Endodermal cell (in vitro differentiated cells): ENCODE data around the gene RAPGEF4. TPM values are rescaled to one million over a fixed set of nuclear protein-coding genes. Genes with fewer than 3 reads are reported as not detected.

Experiments used
- DNase-seq: peaks from one replicate; pipeline ENCODE4 v3.0.0-alpha.2; 2017
- H3K27ac ChIP-seq: 2 replicates; pipeline ENCODE4 v1.5.1; 2013; ENCODE audit warnings: mild to moderate bottlenecking, low read depth, low read length, moderate library complexity
- H3K27me3 ChIP-seq: 2 replicates; pipeline ENCODE4 v1.6.1; 2013; ENCODE audit warnings: mild to moderate bottlenecking, low read length, moderate library complexity; ENCODE audit not compliant: insufficient read depth, control insufficient read depth, poor library complexity, severe bottlenecking
- H3K36me3 ChIP-seq: 2 replicates; pipeline ENCODE4 v1.7.0; 2013; ENCODE audit warnings: mild to moderate bottlenecking, low read length, moderate library complexity; ENCODE audit not compliant: control insufficient read depth, insufficient read depth
- H3K4me1 ChIP-seq: one replicate; pipeline ENCODE4 v1.7.0; 2013; ENCODE audit warnings: low read length; ENCODE audit not compliant: control insufficient read depth, insufficient read depth
- H3K4me3 ChIP-seq: 2 replicates; pipeline ENCODE4 v1.5.1; 2013; ENCODE audit warnings: mild to moderate bottlenecking, low read length, moderate library complexity
- H3K9ac ChIP-seq: 2 replicates; pipeline ENCODE4 v1.6.1; 2013; ENCODE audit warnings: mild to moderate bottlenecking, low read length, moderate library complexity; ENCODE audit not compliant: poor library complexity, severe bottlenecking; ENCODE audit errors: extremely low read depth
- H3K9me3 ChIP-seq: 2 replicates; pipeline ENCODE4 v1.6.1; 2013; ENCODE audit warnings: mild to moderate bottlenecking, low read length, moderate library complexity; ENCODE audit not compliant: control insufficient read depth
- H3K27ac Mint-ChIP-seq: 2 replicates; pipeline ENCODE4 v1.8.0; 2020; ENCODE audit warnings: mixed read lengths
- H3K27me3 Mint-ChIP-seq: 2 replicates; pipeline ENCODE4 v1.8.0; 2021; ENCODE audit warnings: mild to moderate bottlenecking, mixed read lengths; ENCODE audit not compliant: insufficient read depth
- H3K36me3 Mint-ChIP-seq: 2 replicates; pipeline ENCODE4 v1.8.0; 2020; ENCODE audit warnings: low read depth, mixed read lengths
- H3K4me1 Mint-ChIP-seq: 2 replicates; pipeline ENCODE4 v1.8.0; 2020; ENCODE audit warnings: mixed read lengths
- H3K4me3 Mint-ChIP-seq: 2 replicates; pipeline ENCODE4 v1.8.0; 2020; ENCODE audit warnings: mild to moderate bottlenecking, moderate library complexity, mixed read lengths
- H3K9me3 Mint-ChIP-seq: 2 replicates; pipeline ENCODE4 v1.8.0; 2020; ENCODE audit warnings: mild to moderate bottlenecking, mixed read lengths
- WGBS, 2 experiments: methylation state at CpG; one replicate each; pipeline versions ENCODE4 v1.1.5 to v1.1.7; 2013; ENCODE audit warnings: missing lambda C conversion rate in 2 of 2, mixed read lengths in 1 of 2; ENCODE audit not compliant: insufficient coverage in 1 of 2, insufficient read length in 1 of 2; 5-methylcytosine and 5-hydroxymethylcytosine counted together
- total RNA-seq, 2 donors: library from RNA; stranded (reverse); fragmentation: NEBNext Ultra II Directional in 1 of 2; extraction: Animal tissue kit (Norgen Biotek cat#: 25700) in 1 of 2; gene quantifications; 2 replicates in 1 of 2; 3 replicates in 1 of 2; pipeline ENCODE4 v1.2.1, GENCODE V29; 2021
- TF ChIP-seq, protein P1 (sequence below): fragments of 200-600 bp; sonication (generic); conservative IDR thresholded peaks from 2 replicates; pipeline ENCODE4 v1.5.0; 2021; ENCODE audit warnings: antibody characterized with exemption, mild to moderate bottlenecking

Gene RAPGEF4
- total RNA-seq, 2 donors from 2014 or later, result 0.77 to 0.88 TPM

DNA sequence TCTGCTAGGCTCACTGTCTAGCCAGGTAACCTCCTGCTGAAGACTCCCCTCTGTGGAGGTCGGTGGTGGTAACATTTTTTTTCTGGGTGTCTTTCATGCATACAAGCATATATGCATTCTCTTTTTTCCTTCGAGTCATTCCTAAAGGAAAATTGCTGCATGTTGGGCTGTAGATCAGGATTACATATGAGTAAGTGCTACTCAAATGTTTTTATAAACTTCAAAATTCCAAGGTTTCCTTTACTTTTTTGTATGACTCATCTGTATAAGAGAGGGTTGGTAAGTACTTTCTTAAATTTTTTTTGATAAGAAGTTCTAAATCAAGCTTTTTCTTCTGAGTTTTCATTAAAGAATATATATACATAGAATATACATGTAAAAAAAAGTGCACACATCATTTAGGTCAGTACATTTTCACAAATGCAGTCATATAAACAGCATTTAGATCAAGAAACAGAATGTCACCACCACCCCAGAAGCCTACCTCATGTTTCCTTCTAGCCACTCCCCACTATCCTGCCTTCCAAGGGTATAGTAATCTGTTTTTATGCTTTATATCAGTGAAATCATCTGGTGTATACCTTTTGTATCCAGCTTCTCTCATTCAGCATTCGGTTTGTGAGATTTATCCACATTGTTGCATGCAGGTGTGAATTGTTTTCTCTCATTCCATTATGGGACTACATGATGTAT lies 212.0 kb downstream of the RAPGEF4 start:
- Mint-ChIP-seq H3K27ac (no peak overlapping the region), H3K36me3 (no peaks in the 10 kb centered on the region), H3K4me1 (peaks cover 3% of the 10 kb centered on the region), H3K4me3 (no peak overlapping the region), H3K9me3 (no peaks in the 10 kb centered on the region), H3K27me3 (no peaks in the 10 kb centered on the region)
- WGBS, 2 experiments, result 79 to 80% methylated on average over 2 of the region's 3 CpGs
- Histone ChIP-seq H3K27ac (no peak overlapping the region), H3K9me3 (no peaks in the 10 kb centered on the region), H3K27me3 (no peaks in the 10 kb centered on the region), H3K4me3 (no peak overlapping the region), H3K9ac (no peak overlapping the region), H3K36me3 (no peaks in the 10 kb centered on the region), H3K4me1 (no peaks in the 10 kb centered on the region)
- no peak for DNase-seq
- TF ChIP-seq, protein P1, sequence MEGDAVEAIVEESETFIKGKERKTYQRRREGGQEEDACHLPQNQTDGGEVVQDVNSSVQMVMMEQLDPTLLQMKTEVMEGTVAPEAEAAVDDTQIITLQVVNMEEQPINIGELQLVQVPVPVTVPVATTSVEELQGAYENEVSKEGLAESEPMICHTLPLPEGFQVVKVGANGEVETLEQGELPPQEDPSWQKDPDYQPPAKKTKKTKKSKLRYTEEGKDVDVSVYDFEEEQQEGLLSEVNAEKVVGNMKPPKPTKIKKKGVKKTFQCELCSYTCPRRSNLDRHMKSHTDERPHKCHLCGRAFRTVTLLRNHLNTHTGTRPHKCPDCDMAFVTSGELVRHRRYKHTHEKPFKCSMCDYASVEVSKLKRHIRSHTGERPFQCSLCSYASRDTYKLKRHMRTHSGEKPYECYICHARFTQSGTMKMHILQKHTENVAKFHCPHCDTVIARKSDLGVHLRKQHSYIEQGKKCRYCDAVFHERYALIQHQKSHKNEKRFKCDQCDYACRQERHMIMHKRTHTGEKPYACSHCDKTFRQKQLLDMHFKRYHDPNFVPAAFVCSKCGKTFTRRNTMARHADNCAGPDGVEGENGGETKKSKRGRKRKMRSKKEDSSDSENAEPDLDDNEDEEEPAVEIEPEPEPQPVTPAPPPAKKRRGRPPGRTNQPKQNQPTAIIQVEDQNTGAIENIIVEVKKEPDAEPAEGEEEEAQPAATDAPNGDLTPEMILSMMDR, result no peak

DNA sequence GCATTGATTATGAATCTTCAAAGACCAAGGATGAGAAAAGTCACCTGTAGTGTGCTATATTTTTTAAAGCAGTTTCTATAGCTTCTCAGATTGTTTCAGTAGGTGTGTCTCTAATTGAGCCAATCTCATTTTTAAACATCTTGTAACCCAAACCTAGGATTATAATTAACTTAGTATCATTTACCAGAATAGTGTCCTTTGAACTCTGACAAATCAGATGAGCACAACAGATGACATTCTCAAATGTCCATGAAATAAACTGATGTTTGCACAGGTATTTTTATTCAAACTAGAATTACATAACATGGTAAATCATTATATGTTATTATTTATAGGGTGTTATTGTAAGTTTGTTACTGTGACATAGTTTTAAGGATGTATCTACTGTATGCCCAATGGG lies 213.9 kb downstream of the RAPGEF4 start:
- TF ChIP-seq, protein P1, result no peak
- H3K9me3 ChIP-seq, result no peaks in the 10 kb centered on the region

DNA sequence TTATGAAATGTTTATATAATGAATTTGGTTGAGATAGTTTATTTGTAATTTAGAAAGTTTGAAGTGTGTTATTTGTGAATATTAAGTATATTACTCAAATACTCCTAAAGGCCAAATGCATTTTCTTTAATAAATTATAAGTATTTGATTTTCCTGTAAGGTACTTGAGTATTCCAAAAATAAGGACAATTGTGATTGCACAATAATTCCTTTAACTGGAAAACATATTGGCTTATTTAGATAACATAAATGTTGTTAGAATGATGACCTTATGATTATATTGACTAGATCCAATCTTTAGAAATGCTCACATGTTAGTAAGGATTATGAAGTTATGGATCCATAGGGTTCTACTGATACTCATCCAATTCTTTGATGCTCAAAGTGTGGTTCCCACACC lies 214.9 kb downstream of the RAPGEF4 start:
- no peaks in the 10 kb centered on the region for H3K36me3 ChIP-seq
- Mint-ChIP-seq H3K36me3 (no peaks in the 10 kb centered on the region), H3K27ac (no peak overlapping the region), H3K4me3 (no peak overlapping the region), H3K9me3 (no peaks in the 10 kb centered on the region), H3K4me1 (no peaks in the 10 kb centered on the region), H3K27me3 (no peaks in the 10 kb centered on the region)
- TF ChIP-seq, protein P1, result no peak
- no peaks in the 10 kb centered on the region for H3K27me3 ChIP-seq
- no peak overlapping the region for H3K9ac ChIP-seq
- H3K27ac ChIP-seq, result no peak overlapping the region
- no peaks in the 10 kb centered on the region for H3K9me3 ChIP-seq
- no peak overlapping the region for H3K4me3 ChIP-seq
- no peaks in the 10 kb centered on the region for H3K4me1 ChIP-seq
- no peak for DNase-seq

More for the DNA sequence above, 213.9 kb downstream of the RAPGEF4 start:
- H3K27ac Mint-ChIP-seq, result no peak overlapping the region
- no peaks in the 10 kb centered on the region for H3K27me3 ChIP-seq
- no peaks in the 10 kb centered on the region for H3K4me1 Mint-ChIP-seq
- H3K4me3 ChIP-seq, result no peak overlapping the region
- H3K4me1 ChIP-seq, result no peaks in the 10 kb centered on the region
- H3K36me3 ChIP-seq, result no peaks in the 10 kb centered on the region
- H3K27me3 Mint-ChIP-seq, result no peaks in the 10 kb centered on the region
- H3K9me3 Mint-ChIP-seq, result no peaks in the 10 kb centered on the region
- H3K36me3 Mint-ChIP-seq, result no peaks in the 10 kb centered on the region
- H3K9ac ChIP-seq, result no peak overlapping the region
- no peak overlapping the region for H3K27ac ChIP-seq
- DNase-seq, result no peak
- H3K4me3 Mint-ChIP-seq, result no peak overlapping the region
